ENCODE measurements around the gene GOLGA6L10. TPM values are rescaled to one million over a fixed set of nuclear protein-coding genes. Genes with fewer than 3 reads are reported as not detected.
"Not testable (repeated sequence)": the region's sequence is repeated elsewhere in the genome, so short reads cannot be mapped to it uniquely, and the experiment has no call there.

The GOLGA6L10 gene, protein sequence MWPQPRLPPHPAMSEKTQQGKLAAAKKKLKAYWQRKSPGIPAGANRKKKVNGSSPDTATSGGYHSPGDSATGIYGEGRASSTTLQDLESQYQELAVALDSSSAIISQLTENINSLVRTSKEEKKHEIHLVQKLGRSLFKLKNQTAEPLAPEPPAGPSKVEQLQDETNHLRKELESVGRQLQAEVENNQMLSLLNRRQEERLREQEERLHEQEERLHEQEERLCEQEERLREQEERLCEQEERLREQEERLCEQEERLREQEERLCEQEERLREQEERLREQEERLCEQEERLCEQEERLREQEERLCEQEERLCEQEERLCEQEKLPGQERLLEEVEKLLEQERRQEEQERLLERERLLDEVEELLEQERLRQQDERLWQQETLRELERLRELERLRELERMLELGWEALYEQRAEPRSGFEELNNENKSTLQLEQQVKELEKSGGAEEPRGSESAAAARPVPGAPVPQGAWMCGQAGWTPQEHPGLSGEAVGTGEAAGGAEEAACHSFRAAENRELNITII
- total RNA-seq (2022) (1.9 and 2.6 TPM in 2 replicates), Bru-seq, nascent RNA (percentile 27 among the genes with signal in this experiment), BruChase-seq, experiment 1, labeled RNA remaining after a 6-hour chase (percentile 35 among the genes with signal in this experiment), BruChase-seq, experiment 2, labeled RNA remaining after a 2-hour chase (percentile 39 among the genes with signal in this experiment)
- long read RNA-seq, result 0 reads

DNA sequence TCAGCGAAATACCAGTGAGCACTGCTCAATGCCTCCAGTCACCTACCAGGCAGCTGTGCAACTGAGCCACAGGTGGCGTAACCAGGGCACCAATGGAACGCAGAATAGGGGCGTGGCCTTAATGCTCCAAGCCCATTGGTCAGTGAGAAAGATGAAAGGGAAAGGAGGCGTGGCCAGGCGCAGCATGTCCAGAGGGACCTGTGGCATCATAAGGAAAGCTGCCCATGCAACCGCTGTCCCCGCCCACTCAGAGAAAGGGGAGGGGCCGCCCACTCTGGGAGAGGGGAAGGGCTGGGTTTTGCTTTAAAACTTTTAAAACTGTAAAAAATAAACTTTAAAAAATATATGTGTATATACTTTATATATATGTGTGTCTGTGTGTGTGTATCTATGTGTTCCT, at the start of gene GOLGA6L10:
TSS of gene GOLGA6L10 (minus strand) at position 101 of the 400 bp plus-strand sequence. CDS start at position 1, 100 bp downstream.
- DNase-seq (ENCODE audit: unreplicated experiment); BruUV-seq (replicated peaks); CTCF ChIA-PET; POLR2A ChIA-PET; H3K27ac Mint-ChIP-seq (ENCODE audit: low read depth, unreplicated experiment); H3K4me1 Mint-ChIP-seq (ENCODE audit: insufficient read depth, unreplicated experiment); H3K36me3 Mint-ChIP-seq (ENCODE audit: insufficient read depth, unreplicated experiment); H3K27me3 Mint-ChIP-seq (ENCODE audit: insufficient read depth, unreplicated experiment); H3K9me3 Mint-ChIP-seq (ENCODE audit: unreplicated experiment); intact Hi-C loops (cut with micrococcal nuclease); H3K4me3 Mint-ChIP-seq (ENCODE audit: unreplicated experiment): not testable (repeated sequence)

DNA sequence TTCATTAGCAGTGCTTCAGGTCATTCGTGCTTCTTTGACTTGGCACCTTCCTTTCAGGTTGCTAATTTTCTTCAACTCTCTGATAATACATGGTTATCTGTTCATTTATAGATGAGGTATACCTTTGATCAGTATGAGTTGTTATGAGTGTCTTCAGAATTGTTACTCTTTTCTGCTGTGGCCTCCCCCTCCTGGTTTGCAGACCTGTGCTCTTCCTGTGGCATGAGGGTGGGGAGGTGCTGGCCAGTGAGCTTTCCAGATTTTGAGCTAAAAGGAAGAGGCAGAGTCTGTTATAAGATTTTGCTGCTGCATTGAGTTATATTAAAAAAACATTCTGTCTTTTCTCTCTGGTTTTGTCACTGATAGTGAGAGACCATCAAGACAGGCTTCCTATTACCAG, 49.5 kb upstream of the GOLGA6L10 start:
- Mint-ChIP-seq H3K9me3 (ENCODE audit: unreplicated experiment) (no peaks in the 10 kb centered on the region), H3K27ac (ENCODE audit: low read depth, unreplicated experiment) (no peak overlapping the region), H3K4me1 (ENCODE audit: insufficient read depth, unreplicated experiment) (no peaks in the 10 kb centered on the region), H3K36me3 (ENCODE audit: insufficient read depth, unreplicated experiment) (no peaks in the 10 kb centered on the region), H3K4me3 (ENCODE audit: unreplicated experiment) (no peak overlapping the region), H3K27me3 (ENCODE audit: insufficient read depth, unreplicated experiment) (no peaks in the 10 kb centered on the region)
- intact Hi-C loops (cut with micrococcal nuclease), result no loop called here
- ChIA-PET CTCF (no interaction called here), POLR2A (no interaction called here)
- DNase-seq (ENCODE audit: unreplicated experiment), result no peak
- TF ChIP-seq, protein P1, sequence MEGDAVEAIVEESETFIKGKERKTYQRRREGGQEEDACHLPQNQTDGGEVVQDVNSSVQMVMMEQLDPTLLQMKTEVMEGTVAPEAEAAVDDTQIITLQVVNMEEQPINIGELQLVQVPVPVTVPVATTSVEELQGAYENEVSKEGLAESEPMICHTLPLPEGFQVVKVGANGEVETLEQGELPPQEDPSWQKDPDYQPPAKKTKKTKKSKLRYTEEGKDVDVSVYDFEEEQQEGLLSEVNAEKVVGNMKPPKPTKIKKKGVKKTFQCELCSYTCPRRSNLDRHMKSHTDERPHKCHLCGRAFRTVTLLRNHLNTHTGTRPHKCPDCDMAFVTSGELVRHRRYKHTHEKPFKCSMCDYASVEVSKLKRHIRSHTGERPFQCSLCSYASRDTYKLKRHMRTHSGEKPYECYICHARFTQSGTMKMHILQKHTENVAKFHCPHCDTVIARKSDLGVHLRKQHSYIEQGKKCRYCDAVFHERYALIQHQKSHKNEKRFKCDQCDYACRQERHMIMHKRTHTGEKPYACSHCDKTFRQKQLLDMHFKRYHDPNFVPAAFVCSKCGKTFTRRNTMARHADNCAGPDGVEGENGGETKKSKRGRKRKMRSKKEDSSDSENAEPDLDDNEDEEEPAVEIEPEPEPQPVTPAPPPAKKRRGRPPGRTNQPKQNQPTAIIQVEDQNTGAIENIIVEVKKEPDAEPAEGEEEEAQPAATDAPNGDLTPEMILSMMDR (IDR thresholded peaks at IDR 0.05; ENCODE audit: unreplicated experiment), result no peak
- no TSS peak for BruUV-seq (replicated peaks)

DNA sequence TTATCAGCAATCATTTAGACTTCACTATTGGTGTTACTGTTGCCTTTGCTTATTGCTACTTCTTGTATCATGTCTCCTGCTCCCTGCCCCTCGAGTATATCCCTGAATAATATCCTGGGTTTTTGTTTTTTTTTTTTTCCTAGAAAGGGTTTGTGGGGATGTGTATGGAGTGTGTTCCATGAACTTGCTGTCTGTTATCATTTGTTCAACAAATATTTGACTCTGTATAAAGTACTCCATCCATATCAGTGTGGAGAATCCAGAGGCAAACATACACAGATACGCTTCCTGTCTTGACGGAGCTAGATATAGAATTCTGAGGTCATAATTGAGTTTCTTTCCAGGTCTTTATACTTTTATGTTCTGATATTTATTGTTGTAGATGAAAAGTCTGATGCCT, 48.5 kb upstream of the GOLGA6L10 start:
- Mint-ChIP-seq H3K36me3 (ENCODE audit: insufficient read depth, unreplicated experiment) (no peaks in the 10 kb centered on the region), H3K27me3 (ENCODE audit: insufficient read depth, unreplicated experiment) (no peaks in the 10 kb centered on the region), H3K4me3 (ENCODE audit: unreplicated experiment) (no peak overlapping the region), H3K9me3 (ENCODE audit: unreplicated experiment) (no peaks in the 10 kb centered on the region), H3K4me1 (ENCODE audit: insufficient read depth, unreplicated experiment) (no peaks in the 10 kb centered on the region), H3K27ac (ENCODE audit: low read depth, unreplicated experiment) (no peak overlapping the region)
- CTCF ChIA-PET, result no interaction called here
- TF ChIP-seq, protein P1 (IDR thresholded peaks at IDR 0.05; ENCODE audit: unreplicated experiment), result no peak
- DNase-seq (ENCODE audit: unreplicated experiment), result no peak
- no TSS peak for BruUV-seq (replicated peaks)
- POLR2A ChIA-PET, result no interaction called here
- intact Hi-C loops (cut with micrococcal nuclease), result no loop called here

DNA sequence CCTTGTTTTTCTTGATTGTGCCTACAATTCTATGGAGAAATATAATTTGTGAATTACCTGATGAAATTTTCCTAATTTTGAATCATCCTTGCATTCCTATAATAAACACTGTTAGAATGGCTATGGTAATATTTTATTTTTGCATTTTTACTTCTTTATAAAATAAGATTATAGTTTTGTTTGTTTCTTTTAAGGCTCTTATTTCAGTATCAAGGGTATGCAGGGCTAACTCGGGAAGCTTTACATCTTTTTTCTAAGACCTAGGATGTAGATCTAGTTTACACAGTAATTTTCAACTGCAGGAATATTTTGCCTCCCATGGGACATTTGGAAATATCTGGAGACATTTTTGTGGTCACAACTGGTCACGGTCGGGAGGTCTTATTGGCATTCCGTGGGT, 46.5 kb upstream of the GOLGA6L10 start:
- H3K27me3 Mint-ChIP-seq (ENCODE audit: insufficient read depth, unreplicated experiment); H3K36me3 Mint-ChIP-seq (ENCODE audit: insufficient read depth, unreplicated experiment); POLR2A ChIA-PET; DNase-seq (ENCODE audit: unreplicated experiment); H3K27ac Mint-ChIP-seq (ENCODE audit: low read depth, unreplicated experiment); BruUV-seq (replicated peaks); H3K4me1 Mint-ChIP-seq (ENCODE audit: insufficient read depth, unreplicated experiment); intact Hi-C loops (cut with micrococcal nuclease); H3K9me3 Mint-ChIP-seq (ENCODE audit: unreplicated experiment); H3K4me3 Mint-ChIP-seq (ENCODE audit: unreplicated experiment); CTCF ChIA-PET: not testable (repeated sequence)

DNA sequence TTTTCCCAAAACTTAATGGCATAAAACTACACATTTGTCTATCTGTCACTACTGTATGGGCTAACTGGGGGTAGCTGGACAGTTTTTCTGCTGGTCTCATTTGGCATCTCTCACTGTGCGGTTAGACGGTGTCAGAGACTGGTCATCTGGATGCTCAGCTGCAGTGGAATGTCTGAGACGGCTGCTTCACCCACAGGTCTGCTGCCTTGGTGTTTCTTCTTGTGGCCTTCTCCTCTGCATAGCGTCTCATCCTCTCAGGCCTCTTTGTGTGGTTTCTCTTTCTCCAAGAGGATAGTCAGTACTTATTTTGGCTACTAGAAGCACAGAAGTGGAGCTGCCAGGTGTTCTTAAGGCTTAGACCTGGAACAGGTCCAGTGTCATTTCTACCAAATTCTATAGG, 44.4 kb upstream of the GOLGA6L10 start:
- ChIA-PET POLR2A (no interaction called here), CTCF (no interaction called here)
- no peaks in the 10 kb centered on the region for H3K4me1 Mint-ChIP-seq (ENCODE audit: insufficient read depth, unreplicated experiment)
- H3K27me3 Mint-ChIP-seq (ENCODE audit: insufficient read depth, unreplicated experiment), result no peaks in the 10 kb centered on the region
- no peaks in the 10 kb centered on the region for H3K9me3 Mint-ChIP-seq (ENCODE audit: unreplicated experiment)
- H3K27ac Mint-ChIP-seq (ENCODE audit: low read depth, unreplicated experiment), result no peak overlapping the region
- H3K36me3 Mint-ChIP-seq (ENCODE audit: insufficient read depth, unreplicated experiment), result peaks cover 6% of the 10 kb centered on the region
- no peak for DNase-seq (ENCODE audit: unreplicated experiment)
- BruUV-seq (replicated peaks), result no TSS peak
- TF ChIP-seq, protein P1 (IDR thresholded peaks at IDR 0.05; ENCODE audit: unreplicated experiment), result no peak
- intact Hi-C loops (cut with micrococcal nuclease), result no loop called here
- H3K4me3 Mint-ChIP-seq (ENCODE audit: unreplicated experiment), result no peak overlapping the region

DNA sequence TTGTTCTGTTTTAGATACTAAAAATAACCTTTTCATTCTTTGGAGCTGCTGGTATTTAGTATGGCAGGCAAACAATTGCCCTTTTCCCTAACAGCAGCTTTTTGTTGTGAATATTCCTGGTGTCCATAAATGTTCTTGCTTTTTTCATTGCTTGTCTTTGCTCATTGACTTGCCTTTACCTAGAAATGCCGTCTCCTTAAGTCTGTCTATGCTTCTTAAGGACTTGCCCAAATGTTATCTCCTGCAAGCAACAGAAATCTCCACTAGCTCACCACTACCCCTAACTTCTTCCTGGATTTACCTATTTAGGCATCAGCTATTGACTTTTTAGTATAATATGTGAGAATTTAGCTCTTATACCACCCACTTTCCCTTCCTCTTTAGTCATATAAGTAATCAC, 42.8 kb upstream of the GOLGA6L10 start:
- H3K27ac Mint-ChIP-seq (ENCODE audit: low read depth, unreplicated experiment); intact Hi-C loops (cut with micrococcal nuclease); H3K27me3 Mint-ChIP-seq (ENCODE audit: insufficient read depth, unreplicated experiment); H3K9me3 Mint-ChIP-seq (ENCODE audit: unreplicated experiment); DNase-seq (ENCODE audit: unreplicated experiment); H3K36me3 Mint-ChIP-seq (ENCODE audit: insufficient read depth, unreplicated experiment); H3K4me3 Mint-ChIP-seq (ENCODE audit: unreplicated experiment); BruUV-seq (replicated peaks); H3K4me1 Mint-ChIP-seq (ENCODE audit: insufficient read depth, unreplicated experiment); POLR2A ChIA-PET: not testable (repeated sequence)
- CTCF ChIA-PET, result interaction anchor here (1.4 kb wide), 1 partner anchor 13 kb away, joined by 4 read pairs; no protein-coding TSS in a partner anchor

DNA sequence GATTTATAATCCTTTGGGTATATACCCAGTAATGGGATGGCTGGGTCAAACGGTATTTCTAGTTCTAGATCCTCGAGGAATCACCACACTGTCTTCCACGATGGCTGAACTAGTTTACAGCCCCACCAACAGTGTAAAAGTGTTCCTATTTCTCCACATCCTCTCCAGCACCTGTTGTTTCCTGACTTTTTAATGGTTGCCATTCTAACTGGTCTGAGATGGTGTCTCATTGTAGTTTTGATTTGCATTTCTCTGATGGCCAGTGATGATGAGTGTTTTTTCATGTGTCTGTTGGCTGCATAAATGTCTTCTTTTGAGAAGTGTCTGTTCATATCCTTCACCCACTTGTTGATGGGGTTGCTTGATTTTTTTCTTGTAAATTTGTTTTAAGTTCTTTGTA, 40.9 kb upstream of the GOLGA6L10 start:
- H3K4me3 Mint-ChIP-seq (ENCODE audit: unreplicated experiment); BruUV-seq (replicated peaks); H3K9me3 Mint-ChIP-seq (ENCODE audit: unreplicated experiment); CTCF ChIA-PET; DNase-seq (ENCODE audit: unreplicated experiment); intact Hi-C loops (cut with micrococcal nuclease); H3K27ac Mint-ChIP-seq (ENCODE audit: low read depth, unreplicated experiment); H3K4me1 Mint-ChIP-seq (ENCODE audit: insufficient read depth, unreplicated experiment); POLR2A ChIA-PET; H3K27me3 Mint-ChIP-seq (ENCODE audit: insufficient read depth, unreplicated experiment); H3K36me3 Mint-ChIP-seq (ENCODE audit: insufficient read depth, unreplicated experiment): not testable (repeated sequence)

Data from MCF 10A (cell line).